DND-41 (cell line): ENCODE data around the gene FBXO10.

Source experiments
- EZH2 ChIP-seq: IDR thresholded peaks from 3 replicates; pipeline ENCODE4 v1.6.1; 2012; ENCODE audit warnings: borderline replicate concordance, low read depth, mild to moderate bottlenecking, moderate library complexity, low read length, inconsistent platforms; ENCODE audit not compliant: severe bottlenecking
- TF ChIP-seq, protein P1 (sequence below): IDR thresholded peaks from 2 replicates; pipeline ENCODE4 v1.5.1; 2012; ENCODE audit warnings: borderline replicate concordance, low read length, moderate library complexity, mild to moderate bottlenecking; ENCODE audit not compliant: poor library complexity, severe bottlenecking; ENCODE audit errors: extremely low read depth

DNA sequence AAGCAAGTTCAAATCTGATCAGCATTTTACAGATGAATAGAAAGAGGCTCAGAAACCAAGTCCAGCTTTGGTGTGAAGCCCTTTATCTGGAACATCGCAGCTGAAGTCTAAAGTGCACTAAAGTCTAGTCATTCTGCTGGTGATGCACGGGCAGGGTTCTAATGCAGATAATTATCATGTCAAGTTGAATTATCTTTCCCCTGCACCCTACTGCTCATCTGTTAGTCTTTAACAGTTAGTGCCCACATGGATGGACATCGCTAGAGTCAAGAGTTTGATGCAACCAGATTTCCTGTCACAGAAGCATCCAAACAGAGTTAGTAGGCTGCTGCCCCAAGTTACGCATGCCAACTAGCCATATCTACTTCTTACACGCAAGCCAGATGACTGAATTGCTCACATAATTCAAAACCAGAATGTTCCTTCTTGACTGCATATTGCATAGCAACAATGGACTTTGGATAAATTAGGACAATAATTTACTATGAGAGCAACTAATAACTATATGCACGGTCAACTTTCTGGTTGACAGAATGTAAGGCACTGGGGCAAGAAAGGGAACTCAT, 17.8 kb upstream of the FBXO10 start:
- TF ChIP-seq, protein P1, sequence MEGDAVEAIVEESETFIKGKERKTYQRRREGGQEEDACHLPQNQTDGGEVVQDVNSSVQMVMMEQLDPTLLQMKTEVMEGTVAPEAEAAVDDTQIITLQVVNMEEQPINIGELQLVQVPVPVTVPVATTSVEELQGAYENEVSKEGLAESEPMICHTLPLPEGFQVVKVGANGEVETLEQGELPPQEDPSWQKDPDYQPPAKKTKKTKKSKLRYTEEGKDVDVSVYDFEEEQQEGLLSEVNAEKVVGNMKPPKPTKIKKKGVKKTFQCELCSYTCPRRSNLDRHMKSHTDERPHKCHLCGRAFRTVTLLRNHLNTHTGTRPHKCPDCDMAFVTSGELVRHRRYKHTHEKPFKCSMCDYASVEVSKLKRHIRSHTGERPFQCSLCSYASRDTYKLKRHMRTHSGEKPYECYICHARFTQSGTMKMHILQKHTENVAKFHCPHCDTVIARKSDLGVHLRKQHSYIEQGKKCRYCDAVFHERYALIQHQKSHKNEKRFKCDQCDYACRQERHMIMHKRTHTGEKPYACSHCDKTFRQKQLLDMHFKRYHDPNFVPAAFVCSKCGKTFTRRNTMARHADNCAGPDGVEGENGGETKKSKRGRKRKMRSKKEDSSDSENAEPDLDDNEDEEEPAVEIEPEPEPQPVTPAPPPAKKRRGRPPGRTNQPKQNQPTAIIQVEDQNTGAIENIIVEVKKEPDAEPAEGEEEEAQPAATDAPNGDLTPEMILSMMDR = no peak
- no peak for TF ChIP-seq EZH2
